NOMO-1 treated with dmso at 0.1 percent for 144 hours (cell line): ENCODE results near the gene VSTM2L.

Experiments
- DNase-seq: peaks from one replicate; lab custom pipeline; 2025; ENCODE audit not compliant: unreplicated experiment; lab: John Stamatoyannopoulos, UW

VSTM2L gene

DNA sequence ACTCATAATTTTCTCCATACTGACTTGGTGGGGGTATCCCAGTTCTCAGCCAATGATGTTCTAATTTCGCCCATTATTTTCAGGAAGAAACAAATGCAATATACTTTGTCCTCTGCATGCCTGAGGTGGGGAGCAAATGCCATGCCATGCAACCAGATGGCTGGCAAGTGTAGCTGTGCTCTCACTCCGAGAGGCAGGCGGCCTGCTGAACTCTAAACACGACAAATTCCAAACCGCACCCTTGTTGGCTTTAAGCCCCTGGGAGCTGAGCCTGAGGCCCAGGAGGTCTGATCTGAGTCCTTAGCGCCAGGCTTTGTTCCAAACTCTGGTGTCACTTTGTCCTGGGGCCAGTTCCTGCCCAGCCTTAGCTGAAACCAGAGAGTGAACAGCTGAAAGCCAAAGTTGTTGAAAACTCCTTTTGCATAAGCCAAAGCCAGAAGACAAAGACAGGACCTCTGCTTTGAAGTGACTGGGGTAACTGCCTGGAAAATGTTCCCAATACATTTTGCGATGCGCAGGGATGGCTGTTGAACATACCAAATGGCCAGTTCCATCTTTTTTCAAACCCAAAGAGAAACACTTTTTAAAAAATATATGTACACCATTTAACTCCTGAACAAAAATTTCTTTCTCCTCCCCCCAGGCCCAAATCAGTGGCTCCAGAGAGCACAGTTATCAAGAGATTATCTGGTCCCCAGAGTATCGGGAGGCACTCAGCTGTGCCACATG, 84.1 kb downstream of the VSTM2L start:
- DNase-seq = no peak

DNA sequence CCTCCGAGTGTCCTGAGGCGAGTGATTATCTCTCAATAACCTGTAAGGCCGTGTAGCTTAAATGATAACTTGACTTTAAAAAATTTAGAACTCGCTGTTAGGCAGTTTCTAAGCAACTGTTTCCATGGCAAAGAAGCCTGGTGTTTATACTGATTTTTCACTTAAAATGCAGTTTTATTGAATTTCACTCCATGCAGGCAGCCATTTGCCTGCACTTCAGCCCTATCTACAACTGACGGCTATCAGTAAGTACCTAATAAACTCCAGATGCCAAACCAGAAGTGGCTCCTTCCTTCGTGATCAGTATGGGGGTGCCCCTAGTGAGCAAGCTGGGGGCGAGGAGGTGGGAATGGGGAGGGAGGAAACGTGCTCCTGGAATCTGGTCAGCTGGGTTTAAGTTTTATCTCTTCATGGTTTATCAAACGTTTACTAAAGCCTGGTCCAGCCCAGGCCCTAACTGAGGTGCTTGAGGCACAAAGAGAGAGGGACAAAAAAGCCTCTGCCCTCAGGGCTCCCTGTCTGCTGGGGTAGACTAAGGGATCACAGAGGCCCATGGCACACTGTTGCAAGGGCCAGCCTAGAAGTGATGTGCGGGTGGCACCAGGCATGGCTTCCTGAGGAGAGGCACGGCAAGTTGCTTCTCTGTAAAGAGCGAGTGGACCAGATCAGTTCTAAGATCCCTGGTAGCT, 84.8 kb downstream of the VSTM2L start:
- DNase-seq = no peak

DNA sequence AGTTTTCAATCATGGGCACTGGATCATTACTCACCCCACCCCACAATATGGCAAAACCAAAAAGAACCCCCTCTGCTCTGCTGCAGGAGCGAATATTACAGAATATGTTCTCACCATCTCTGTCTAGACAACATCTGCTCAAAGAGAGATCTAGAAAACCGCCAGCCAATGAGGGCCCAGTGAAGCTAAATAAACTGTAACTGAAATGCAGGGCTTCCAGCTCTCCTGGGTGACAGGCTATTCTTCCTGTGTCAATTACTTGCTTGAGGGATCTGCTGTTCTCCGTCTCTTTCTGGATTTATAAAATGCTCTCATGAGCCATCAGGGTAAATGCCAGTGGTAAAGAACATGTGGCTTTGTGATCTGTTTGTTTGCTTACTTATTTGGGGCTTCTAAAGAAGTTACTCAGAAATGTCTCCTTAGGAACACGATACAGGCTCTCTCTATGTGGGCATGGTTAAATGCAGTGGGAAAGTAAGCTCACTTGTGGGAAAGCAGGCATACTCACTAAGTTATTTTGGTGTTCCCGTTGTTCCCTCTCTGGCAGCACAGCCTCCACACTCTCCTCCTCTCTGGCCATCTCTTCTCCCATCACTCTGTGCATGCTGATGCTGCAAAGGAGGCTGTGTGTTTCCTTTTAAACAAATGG, 85.5 kb downstream of the VSTM2L start:
- no peak for DNase-seq

DNA sequence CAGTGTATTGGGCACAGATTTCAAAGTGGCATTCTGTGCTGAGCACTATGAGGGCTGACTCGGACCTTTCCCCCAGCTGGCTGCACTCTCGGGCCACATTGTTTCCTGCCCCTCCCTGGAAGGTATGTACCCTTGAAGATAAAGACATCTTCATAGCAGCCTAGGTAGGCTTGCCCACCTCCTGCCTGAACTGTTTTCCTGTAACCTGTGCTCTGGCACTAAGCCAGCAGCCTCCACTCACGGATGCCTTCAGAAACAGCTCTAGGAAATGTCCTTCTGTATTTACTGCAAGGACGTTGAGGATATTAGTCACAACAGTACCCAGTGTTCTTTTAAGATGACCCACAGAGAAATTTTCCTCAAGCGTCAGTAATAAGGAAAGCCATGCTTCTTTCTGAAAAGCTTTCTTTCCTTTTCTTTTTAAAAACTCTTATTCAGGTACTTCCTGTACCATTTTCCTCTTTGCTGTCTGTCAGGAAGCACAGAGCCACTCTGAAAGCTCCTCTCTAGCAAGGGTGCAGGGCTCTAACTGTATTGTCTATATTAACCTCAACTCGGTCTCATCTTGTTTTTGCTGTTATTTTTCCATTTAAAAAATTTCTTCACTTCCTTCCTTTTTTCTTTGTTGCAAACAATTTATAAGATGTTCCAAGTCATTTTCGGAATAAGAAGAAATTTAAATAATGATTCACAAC, 86.8 kb downstream of the VSTM2L start:
- DNase-seq = peak; percentile 9

DNA sequence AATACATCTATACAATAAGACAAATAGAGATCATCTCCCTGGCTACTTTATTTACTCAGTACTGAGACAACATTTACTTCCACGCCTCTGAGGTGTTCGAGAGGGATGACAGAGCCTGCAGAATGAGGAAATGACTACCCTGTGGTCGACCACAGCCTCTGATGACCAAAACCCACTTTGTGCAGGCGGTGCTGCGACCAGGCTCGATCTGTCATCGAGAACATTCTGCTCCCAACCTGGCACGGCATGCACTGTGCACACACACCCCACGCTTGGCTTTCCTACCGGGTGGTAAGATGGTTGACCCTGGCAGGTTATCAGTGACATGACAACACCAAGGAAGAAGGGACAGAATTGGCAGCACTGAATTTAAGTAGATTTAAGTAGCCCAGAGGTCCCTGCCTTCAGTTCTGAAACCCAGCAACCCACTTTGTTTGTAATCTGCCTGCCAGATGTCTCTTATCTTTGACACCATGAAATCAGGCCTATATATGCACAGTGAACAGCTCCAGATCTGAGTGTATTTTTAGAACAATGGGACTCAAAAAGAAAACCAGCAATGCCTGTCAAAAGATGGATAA, 87.7 kb downstream of the VSTM2L start:
- DNase-seq = peak; percentile 91

DNA sequence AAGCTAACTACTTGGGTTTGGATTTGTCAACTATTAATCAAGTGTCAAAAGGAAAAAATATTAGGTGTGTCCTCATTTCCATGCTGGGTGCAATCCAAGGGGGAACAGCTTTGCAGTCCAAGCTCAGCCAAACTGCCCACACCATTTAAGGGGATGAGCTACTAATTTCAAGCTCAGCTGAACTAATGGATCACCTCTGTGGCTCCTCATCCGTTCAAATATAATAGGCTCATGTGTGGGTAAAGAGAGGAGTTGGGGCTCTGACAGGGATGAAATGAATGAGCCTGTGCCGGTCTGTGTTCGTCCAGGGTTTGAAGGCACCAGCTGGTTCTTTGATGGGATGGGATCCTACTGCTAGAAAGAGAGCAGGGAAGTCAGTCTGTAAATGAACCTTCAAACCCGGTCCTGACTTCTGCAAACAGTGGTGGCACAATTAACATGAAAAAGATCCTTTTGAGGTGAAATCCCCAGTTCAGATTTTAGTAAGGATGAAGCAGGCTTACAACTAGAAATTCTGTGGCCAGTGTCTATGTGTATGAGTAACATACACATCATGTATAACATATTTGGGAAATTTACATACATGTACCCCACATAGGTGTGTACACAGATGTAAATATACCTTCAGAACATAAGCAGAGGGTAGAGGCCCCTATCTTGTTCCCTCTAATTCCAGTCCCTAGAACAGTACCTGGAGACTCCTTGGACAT, 88.4 kb downstream of the VSTM2L start:
- no peak for DNase-seq

DNA sequence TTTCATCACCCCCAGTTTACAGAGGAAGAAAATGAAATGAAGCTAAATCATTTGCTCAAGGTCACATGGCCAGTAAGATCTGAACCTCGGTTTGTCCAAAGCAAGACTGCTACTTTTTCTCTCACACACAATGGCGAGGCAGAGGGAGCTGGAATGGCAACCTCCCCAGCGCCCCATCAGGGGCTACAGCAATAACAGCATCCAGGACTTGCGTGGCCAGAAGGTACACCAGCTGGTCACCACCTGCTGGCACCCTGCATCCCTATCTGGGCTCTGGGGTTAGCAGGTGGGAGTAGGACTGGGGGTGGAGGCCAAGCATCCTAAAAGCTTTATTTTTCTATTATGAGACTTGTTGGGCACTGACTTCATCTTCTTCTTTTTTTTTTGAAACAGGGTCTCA, 89.0 kb downstream of the VSTM2L start:
- DNase-seq = no peak

DNA sequence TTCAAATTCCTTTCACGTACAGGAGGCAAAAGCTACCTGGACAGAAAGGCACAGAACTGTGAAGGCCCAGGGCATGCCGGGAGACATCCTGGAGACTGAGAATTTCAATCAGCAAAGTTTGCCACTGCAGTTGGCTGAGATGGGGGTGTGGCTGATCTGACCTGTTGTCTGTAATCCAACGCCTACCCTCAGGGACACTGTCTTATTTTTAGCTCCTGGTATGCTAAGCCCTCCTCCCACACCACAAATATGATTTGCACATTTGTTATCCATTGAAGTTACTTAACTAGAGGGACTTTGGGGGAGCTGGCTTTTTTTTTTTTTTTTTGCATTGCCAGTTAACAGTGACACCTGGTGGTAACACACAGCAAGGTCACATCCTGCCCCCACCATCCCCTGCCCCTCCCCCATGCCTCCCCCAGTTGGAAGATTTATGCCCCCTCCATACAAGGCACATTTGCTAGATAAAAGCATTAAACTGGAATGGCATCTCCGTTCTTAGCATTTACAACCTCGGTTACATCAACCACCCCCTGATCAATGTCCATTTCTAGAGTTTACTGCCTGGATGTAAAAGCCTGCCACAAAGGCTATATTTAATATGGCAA, 90.0 kb downstream of the VSTM2L start:
- DNase-seq = peak; percentile 56

DNA sequence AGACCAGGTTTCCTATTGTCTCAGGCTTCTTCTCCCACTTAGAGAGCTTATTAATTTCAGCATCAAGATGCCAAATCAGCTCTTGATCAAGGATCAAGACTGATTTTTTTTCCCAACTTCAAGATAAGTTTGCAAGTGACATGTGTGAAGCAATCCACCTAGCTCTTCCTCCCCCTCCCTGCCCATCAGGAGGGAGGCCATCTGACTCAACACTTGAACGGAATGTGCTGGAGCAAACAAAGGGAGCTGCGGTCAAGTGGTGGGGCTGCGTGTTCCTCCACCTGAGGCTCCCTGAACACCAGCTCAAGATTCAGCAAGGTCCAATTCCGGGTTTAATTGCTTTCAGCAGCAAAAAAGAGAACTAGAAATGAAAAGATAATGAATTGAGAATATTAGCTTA, 91.6 kb downstream of the VSTM2L start:
- DNase-seq = no peak
